C1 segment of cervical spinal cord (tissue), 14 donors: Measurements from ENCODE around the gene NLRP7.
A peak's percentile ranks its signal among the peaks of the same experiment; 100 is the strongest.
"Not testable (repeated sequence)": the region's sequence is repeated elsewhere in the genome, so short reads cannot be mapped to it uniquely, and the experiment has no call there.

ENCODE experiments used
- DNase-seq, 14 donors: peaks; one replicate each; lab custom pipeline; 2025; lab: John Stamatoyannopoulos, UW

The NLRP7 gene

GRCh38 chr19:54947381-54947780, at the start of gene NLRP7:
NLRP7 (minus strand) TSS chr19:54947530.
- DNase-seq = no peak

- DNase-seq = no peak
These were observed 48.2 kb upstream of the NLRP7 start for GRCh38 chr19:54995561-54995960.

- not testable (repeated sequence) for DNase-seq
These were observed 42.2 kb upstream of the NLRP7 start for GRCh38 chr19:54989531-54989930.

- not testable (repeated sequence) for DNase-seq
These were observed 35.2 kb upstream of the NLRP7 start for GRCh38 chr19:54982562-54982961.

- not testable (repeated sequence) for DNase-seq
These were observed 26.1 kb upstream of the NLRP7 start for GRCh38 chr19:54973229-54974090.

- not testable (repeated sequence) for DNase-seq
These were observed 24.1 kb upstream of the NLRP7 start for GRCh38 chr19:54971446-54971845.

- no peak for DNase-seq
These were observed 22.3 kb upstream of the NLRP7 start for GRCh38 chr19:54969647-54970046.

GRCh38 chr19:54967611-54968010, 20.3 kb upstream of the NLRP7 start:
- DNase-seq = no peak

GRCh38 chr19:54965055-54965454, 17.7 kb upstream of the NLRP7 start:
- not testable (repeated sequence) for DNase-seq

- no peak for DNase-seq
These were observed 12.5 kb upstream of the NLRP7 start for GRCh38 chr19:54959840-54960239.

- no peak for DNase-seq
These were observed 8.0 kb upstream of the NLRP7 start for GRCh38 chr19:54955376-54955775.

GRCh38 chr19:54953345-54953713, 6.0 kb upstream of the NLRP7 start:
- not testable (repeated sequence) for DNase-seq

- peak in 1 of 14 donors; percentile 0 for DNase-seq
These were observed 5.4 kb upstream of the NLRP7 start for GRCh38 chr19:54952591-54953344.

GRCh38 chr19:54950580-54950979, 3.2 kb upstream of the NLRP7 start:
- not testable (repeated sequence) for DNase-seq

GRCh38 chr19:54949412-54949811, 2.1 kb upstream of the NLRP7 start:
- DNase-seq = no peak

- DNase-seq = not testable (repeated sequence)
These were observed 3.5 kb downstream of the NLRP7 start for GRCh38 chr19:54943772-54944361.

- not testable (repeated sequence) for DNase-seq
These were observed 7.8 kb downstream of the NLRP7 start for GRCh38 chr19:54939538-54939937.

- DNase-seq = no peak
These were observed 8.4 kb downstream of the NLRP7 start for GRCh38 chr19:54938906-54939305.

GRCh38 chr19:54937926-54938325, 9.4 kb downstream of the NLRP7 start:
- no peak for DNase-seq

GRCh38 chr19:54928299-54928698, 19.0 kb downstream of the NLRP7 start:
- DNase-seq = no peak

- DNase-seq = no peak
These were observed 24.1 kb downstream of the NLRP7 start for GRCh38 chr19:54923276-54923675.

GRCh38 chr19:54921082-54921481, 26.2 kb downstream of the NLRP7 start:
- no peak for DNase-seq
